Osteocyte (in vitro differentiated cells): ENCODE data around the gene SRP72. TPM values are rescaled to one million over a fixed set of nuclear protein-coding genes. Genes with fewer than 3 reads are reported as not detected.
A peak's percentile ranks its signal among the peaks of the same experiment; 100 is the strongest.
"Not testable (repeated sequence)": the region's sequence is repeated elsewhere in the genome, so short reads cannot be mapped to it uniquely, and the experiment has no call there.

Experiments used
- DNase-seq: peaks from one replicate; pipeline ENCODE4 v3.0.0; 2021; ENCODE audit warnings: mixed read lengths; ENCODE audit not compliant: unreplicated experiment; ENCODE audit errors: extremely low spot score
- H3K27ac Mint-ChIP-seq: one replicate; pipeline ENCODE4 v1.8.0; 2021; ENCODE audit warnings: mild to moderate bottlenecking, mixed read lengths; ENCODE audit not compliant: unreplicated experiment
- H3K27me3 Mint-ChIP-seq: one replicate; pipeline ENCODE4 v1.8.0; 2021; ENCODE audit warnings: mixed read lengths; ENCODE audit not compliant: unreplicated experiment
- H3K36me3 Mint-ChIP-seq: one replicate; pipeline ENCODE4 v1.8.0; 2021; ENCODE audit warnings: mixed read lengths; ENCODE audit not compliant: unreplicated experiment
- H3K4me1 Mint-ChIP-seq: one replicate; pipeline ENCODE4 v1.8.0; 2021; ENCODE audit warnings: mixed read lengths; ENCODE audit not compliant: unreplicated experiment
- H3K4me3 Mint-ChIP-seq: one replicate; pipeline ENCODE4 v1.8.0; 2021; ENCODE audit warnings: mild to moderate bottlenecking, moderate library complexity, mixed read lengths; ENCODE audit not compliant: unreplicated experiment
- H3K9me3 Mint-ChIP-seq: one replicate; pipeline ENCODE4 v1.8.0; 2021; ENCODE audit warnings: mixed read lengths; ENCODE audit not compliant: unreplicated experiment
- total RNA-seq: library from RNA; stranded (reverse); gene quantifications from 2 replicates; pipeline ENCODE4 v1.2.1, GENCODE V29; 2021
- TF ChIP-seq, protein P1 (sequence below): fragments of 200-600 bp; sonication (generic); IDR thresholded peaks from 2 replicates; pipeline ENCODE4 v1.5.0; 2021; ENCODE audit warnings: antibody characterized with exemption, mild to moderate bottlenecking, moderate library complexity

Gene SRP72
- total RNA-seq, 1 donor from 2014 or later = 124 TPM

DNA sequence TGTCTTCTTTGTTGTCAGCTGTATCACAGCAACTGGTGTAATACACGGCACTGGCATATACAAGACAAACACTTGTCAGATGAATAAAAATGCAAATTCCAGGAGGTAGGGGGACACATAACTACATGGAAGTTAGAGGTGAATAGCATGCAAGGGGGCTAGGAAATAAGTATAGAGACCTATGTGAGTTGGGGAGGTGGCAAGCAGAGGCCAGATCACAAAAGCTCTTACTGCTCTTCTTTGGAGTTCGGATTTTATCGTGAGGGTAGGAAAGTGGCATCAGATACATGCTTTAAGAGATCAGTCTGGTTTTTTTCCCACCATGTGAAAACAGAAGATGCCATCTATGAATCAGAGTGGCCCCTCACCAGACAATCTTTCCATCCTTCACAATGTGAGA, 2.8 kb upstream of the SRP72 start:
- no peak for DNase-seq
- H3K9me3 Mint-ChIP-seq = no peaks in the 10 kb centered on the region
- peaks cover 42% of the 10 kb centered on the region for H3K4me1 Mint-ChIP-seq
- no peaks in the 10 kb centered on the region for H3K27me3 Mint-ChIP-seq
- H3K36me3 Mint-ChIP-seq = peaks cover 17% of the 10 kb centered on the region
- TF ChIP-seq, protein P1, sequence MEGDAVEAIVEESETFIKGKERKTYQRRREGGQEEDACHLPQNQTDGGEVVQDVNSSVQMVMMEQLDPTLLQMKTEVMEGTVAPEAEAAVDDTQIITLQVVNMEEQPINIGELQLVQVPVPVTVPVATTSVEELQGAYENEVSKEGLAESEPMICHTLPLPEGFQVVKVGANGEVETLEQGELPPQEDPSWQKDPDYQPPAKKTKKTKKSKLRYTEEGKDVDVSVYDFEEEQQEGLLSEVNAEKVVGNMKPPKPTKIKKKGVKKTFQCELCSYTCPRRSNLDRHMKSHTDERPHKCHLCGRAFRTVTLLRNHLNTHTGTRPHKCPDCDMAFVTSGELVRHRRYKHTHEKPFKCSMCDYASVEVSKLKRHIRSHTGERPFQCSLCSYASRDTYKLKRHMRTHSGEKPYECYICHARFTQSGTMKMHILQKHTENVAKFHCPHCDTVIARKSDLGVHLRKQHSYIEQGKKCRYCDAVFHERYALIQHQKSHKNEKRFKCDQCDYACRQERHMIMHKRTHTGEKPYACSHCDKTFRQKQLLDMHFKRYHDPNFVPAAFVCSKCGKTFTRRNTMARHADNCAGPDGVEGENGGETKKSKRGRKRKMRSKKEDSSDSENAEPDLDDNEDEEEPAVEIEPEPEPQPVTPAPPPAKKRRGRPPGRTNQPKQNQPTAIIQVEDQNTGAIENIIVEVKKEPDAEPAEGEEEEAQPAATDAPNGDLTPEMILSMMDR = no peak
- no peak overlapping the region for H3K4me3 Mint-ChIP-seq
- peak overlapping the region; percentile 39 for H3K27ac Mint-ChIP-seq

DNA sequence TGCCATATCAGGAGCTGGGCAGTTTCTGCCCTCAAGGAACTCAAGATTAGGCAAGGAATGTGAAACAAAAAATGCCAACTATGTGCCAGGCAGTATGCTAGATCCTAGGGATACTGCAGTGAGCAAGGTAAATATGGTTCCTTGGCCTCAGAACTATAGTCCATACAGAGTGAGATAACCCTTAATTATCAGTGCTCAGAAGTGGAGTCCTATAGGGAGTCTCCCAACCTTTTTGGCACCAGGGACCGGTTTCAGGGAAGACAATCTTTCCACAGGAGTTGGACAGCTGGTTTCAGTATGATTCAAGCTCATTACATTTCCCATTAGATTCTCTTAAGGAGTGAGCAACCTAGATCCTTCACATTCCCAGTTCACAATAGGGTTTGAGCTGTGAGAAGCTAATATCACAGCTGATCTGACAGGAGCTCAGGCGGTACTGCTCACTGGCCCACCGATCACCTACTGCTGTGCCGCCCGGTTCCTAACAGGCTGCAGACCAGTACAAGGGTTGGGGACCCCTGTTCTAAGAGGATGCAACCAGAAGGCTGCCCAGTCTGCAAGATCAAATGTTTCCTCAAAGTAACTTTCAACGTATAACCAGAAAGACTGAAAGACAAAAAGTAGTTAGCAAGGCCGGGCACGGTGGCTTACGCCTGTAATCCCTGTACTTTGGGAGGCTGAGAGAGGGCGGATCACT, 1.7 kb upstream of the SRP72 start:
- H3K4me1 Mint-ChIP-seq = peaks cover 45% of the 10 kb centered on the region
- peak overlapping the region; percentile 93 for H3K4me3 Mint-ChIP-seq
- H3K27ac Mint-ChIP-seq = peak overlapping the region; percentile 98
- H3K36me3 Mint-ChIP-seq = peaks cover 10% of the 10 kb centered on the region
- DNase-seq = no peak
- H3K9me3 Mint-ChIP-seq = no peaks in the 10 kb centered on the region
- TF ChIP-seq, protein P1 = no peak
- no peaks in the 10 kb centered on the region for H3K27me3 Mint-ChIP-seq

DNA sequence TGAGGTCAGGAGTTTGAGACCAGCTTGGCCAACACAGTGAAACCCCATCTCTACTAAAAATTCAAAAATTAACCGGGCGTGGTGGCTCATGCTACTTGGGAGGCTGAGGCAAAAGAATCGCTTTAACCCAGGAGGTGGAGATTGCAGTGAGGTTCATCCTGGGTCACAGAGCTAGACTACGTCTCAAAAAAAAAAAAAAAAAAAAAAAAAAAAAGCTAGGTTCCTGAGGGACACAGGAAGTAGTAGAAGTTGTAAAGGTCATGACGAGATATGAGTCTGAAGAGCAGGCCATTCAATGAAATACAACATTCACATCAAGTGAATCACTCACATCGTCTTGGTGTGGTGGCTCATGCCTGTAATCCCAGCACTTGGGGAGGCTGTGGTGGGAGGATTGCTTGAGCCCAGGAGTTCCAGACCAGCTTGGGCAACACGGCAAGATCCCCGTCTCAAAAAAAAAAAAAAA, 1.1 kb upstream of the SRP72 start:
- Mint-ChIP-seq H3K36me3 (peaks cover 10% of the 10 kb centered on the region), H3K4me3 (peak overlapping the region; percentile 93), H3K27ac (peak overlapping the region; percentile 98), H3K4me1 (peaks cover 45% of the 10 kb centered on the region)
- H3K27me3 Mint-ChIP-seq, DNase-seq, H3K9me3 Mint-ChIP-seq: not testable (repeated sequence)

DNA sequence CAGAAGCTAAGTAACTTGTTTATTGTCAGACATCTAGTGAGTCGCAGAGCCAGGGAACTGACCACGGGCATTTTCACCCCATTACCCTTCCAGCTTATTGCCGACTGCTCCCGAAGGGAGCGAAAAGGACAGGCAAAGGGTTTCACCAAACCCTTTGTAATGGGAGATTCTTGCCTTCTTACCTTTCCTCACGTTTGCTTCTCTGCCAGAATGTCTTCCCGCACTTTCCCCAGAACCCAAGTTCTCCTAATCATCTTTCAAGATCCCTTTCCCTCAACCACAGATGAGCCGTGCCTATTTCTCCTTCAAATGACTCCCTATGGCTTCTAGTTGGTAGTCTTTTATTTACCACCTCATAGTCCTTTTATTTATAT, 520 bp upstream of the SRP72 start:
- no peak for DNase-seq
- peak overlapping the region; percentile 93 for H3K4me3 Mint-ChIP-seq
- peak overlapping the region; percentile 98 for H3K27ac Mint-ChIP-seq
- H3K36me3 Mint-ChIP-seq = peaks cover 14% of the 10 kb centered on the region
- H3K4me1 Mint-ChIP-seq = peaks cover 45% of the 10 kb centered on the region
- TF ChIP-seq, protein P1 = no peak
- H3K27me3 Mint-ChIP-seq = no peaks in the 10 kb centered on the region
- no peaks in the 10 kb centered on the region for H3K9me3 Mint-ChIP-seq

- peaks cover 20% of the 10 kb centered on the region for H3K36me3 Mint-ChIP-seq
- peak overlapping the region; percentile 93 for H3K4me3 Mint-ChIP-seq
- H3K9me3 Mint-ChIP-seq = no peaks in the 10 kb centered on the region
- TF ChIP-seq, protein P1 = no peak
- H3K27me3 Mint-ChIP-seq = no peaks in the 10 kb centered on the region
- peak overlapping the region; percentile 98 for H3K27ac Mint-ChIP-seq
- no peak for DNase-seq
- H3K4me1 Mint-ChIP-seq = peaks cover 45% of the 10 kb centered on the region
Measured at GRCh38 chr4:56468097-56468422, 643 bp downstream of the SRP72 start.
